GM04503 (cell line): Measurements from ENCODE around the gene OXSM.

Experiments used
- DNase-seq: peaks from one replicate; pipeline ENCODE4 v3.0.0-alpha.2; 2012; ENCODE audit warnings: low read depth

OXSM gene

GRCh38 chr3:25789596-25790556 lies at the start of gene OXSM:
OXSM (plus strand) TSS chr3:25790090; CDS start chr3:25791021, 931 bp downstream.
- peak; percentile 51 for DNase-seq

GRCh38 chr3:25744470-25744869 lies 45.4 kb upstream of the OXSM start:
- no peak for DNase-seq

- no peak for DNase-seq
These were observed 42.9 kb upstream of the OXSM start for GRCh38 chr3:25747033-25747432.

- DNase-seq = no peak
These were observed 41.7 kb upstream of the OXSM start for GRCh38 chr3:25748189-25748588.

GRCh38 chr3:25749031-25749581 lies 40.8 kb upstream of the OXSM start:
- DNase-seq = no peak

- DNase-seq = no peak
These were observed 38.8 kb upstream of the OXSM start for GRCh38 chr3:25751048-25751447.

- no peak for DNase-seq
These were observed 38.2 kb upstream of the OXSM start for GRCh38 chr3:25751725-25752124.

- no peak for DNase-seq
These were observed 21.0 kb upstream of the OXSM start for GRCh38 chr3:25768851-25769250.

- DNase-seq = no peak
These were observed 14.0 kb upstream of the OXSM start for GRCh38 chr3:25775936-25776335.

- no peak for DNase-seq
These were observed 9.3 kb upstream of the OXSM start for GRCh38 chr3:25780618-25781017.

- no peak for DNase-seq
These were observed 8.6 kb upstream of the OXSM start for GRCh38 chr3:25781145-25781757.

- DNase-seq = no peak
These were observed 7.9 kb upstream of the OXSM start for GRCh38 chr3:25781758-25782594.

GRCh38 chr3:25782636-25782937 lies 7.3 kb upstream of the OXSM start:
- no peak for DNase-seq

GRCh38 chr3:25782938-25783660 lies 6.8 kb upstream of the OXSM start, which contains the start of gene NGLY1:
NGLY1 (minus strand) TSS chr3:25783443; CDS start chr3:25783390, 53 bp downstream.
- DNase-seq = no peak

- DNase-seq = no peak
These were observed 6.0 kb upstream of the OXSM start for GRCh38 chr3:25783661-25784512.

GRCh38 chr3:25784971-25785370 lies 4.9 kb upstream of the OXSM start:
- no peak for DNase-seq

GRCh38 chr3:25785826-25786225 lies 4.1 kb upstream of the OXSM start:
- DNase-seq = no peak

- DNase-seq = no peak
These were observed 2.2 kb upstream of the OXSM start for GRCh38 chr3:25787689-25788088.

- no peak for DNase-seq
These were observed 688 bp upstream of the OXSM start for GRCh38 chr3:25789209-25789595.

GRCh38 chr3:25801786-25802185 lies 11.9 kb downstream of the OXSM start:
- no peak for DNase-seq

- DNase-seq = no peak
These were observed 13.9 kb downstream of the OXSM start for GRCh38 chr3:25803833-25804232.
